Tibial artery (tissue), 4 donors: Measurements from ENCODE around the gene PRKD2.

Source experiments
- DNase-seq, 2 donors: peaks; one replicate each; pipeline ENCODE4 v3.0.0-alpha.2; 2019
- H3K27ac ChIP-seq, 2 donors: fragments of 200-600 bp; sonication (generic) in 1 of 2; 1 replicate in 1 of 2; 2 replicates in 1 of 2; pipeline ENCODE4 v1.5.1; 2018 to 2019; ENCODE audit warnings: mild to moderate bottlenecking in 1 of 2
- H3K27me3 ChIP-seq, 2 donors: fragments of 200-600 bp; sonication (generic) in 1 of 2; one replicate each; pipeline versions ENCODE4 v1.5.1 to v1.6.0; 2016 to 2019
- H3K36me3 ChIP-seq, 3 donors: fragments of 200-600 bp; sonication (generic) in 2 of 3; one replicate each; pipeline ENCODE4 v1.5.1; 2016 to 2019; ENCODE audit warnings: mild to moderate bottlenecking in 2 of 3
- H3K4me1 ChIP-seq, 4 donors: fragments of 200-600 bp; sonication (generic) in 2 of 4; 1 replicate in 3 of 4; 2 replicates in 1 of 4; pipeline ENCODE4 v1.5.1; 2016 to 2019
- H3K4me3 ChIP-seq, 2 donors: fragments of 200-600 bp; sonication (generic) in 1 of 2; 1 replicate in 1 of 2; 2 replicates in 1 of 2; pipeline ENCODE4 v1.5.1; 2018 to 2019; ENCODE audit warnings: mild to moderate bottlenecking in 2 of 2
- H3K9me3 ChIP-seq, 3 donors: fragments of 200-600 bp; sonication (generic) in 1 of 3; one replicate each; pipeline ENCODE4 v1.5.1; 2016 to 2019
- intact Hi-C: fragments of 100-400 bp; cut with DNase I; formaldehyde crosslinking; loops from one replicate; pipeline ENCODE4 v1.15.0; 2023; ENCODE audit warnings: low total_unique reads
- TF ChIP-seq, protein P1 (sequence below), 2 experiments: fragments of 200-600 bp in 1 of 2; fragments of 450-650 bp in 1 of 2; IDR thresholded peaks; one replicate each; pipeline ENCODE4 v1.5.1; 2017 to 2019; ENCODE audit warnings: antibody characterized with exemption in 2 of 2, mild to moderate bottlenecking in 1 of 2, moderate library complexity in 1 of 2

Gene PRKD2

DNA sequence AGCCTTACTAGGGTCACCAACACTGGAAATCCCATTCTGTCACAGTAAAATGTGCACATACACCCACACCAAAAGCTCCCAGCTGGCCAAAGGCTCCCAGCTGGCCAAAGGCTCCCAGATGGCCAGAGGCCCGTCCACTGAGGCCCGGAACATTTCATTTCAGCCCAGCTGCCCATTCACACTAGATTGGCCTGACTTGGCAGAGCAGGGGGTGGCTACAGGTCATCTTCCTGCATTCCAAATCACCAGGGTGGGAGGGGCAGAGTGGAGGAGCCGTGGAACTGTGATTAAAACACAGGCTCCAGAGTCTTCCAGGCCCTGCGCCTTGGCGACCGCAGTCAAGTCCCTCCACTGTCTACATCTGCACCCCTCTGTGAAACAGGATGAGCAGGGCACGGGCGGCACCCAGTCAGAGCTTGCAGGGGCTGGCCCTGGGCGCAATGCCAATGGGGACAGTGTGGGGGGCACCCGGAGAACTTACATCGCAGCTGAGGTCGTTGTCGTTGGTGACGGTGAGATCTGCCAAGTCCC, 10.1 kb upstream of the PRKD2 start:
- Histone ChIP-seq H3K9me3 (no peaks in the 10 kb centered on the region), H3K4me3 (no peak overlapping the region), H3K36me3 (peaks cover 70 to 100% (median 93%) of the 10 kb centered on the region in 3 donors), H3K27ac (no peak overlapping the region), H3K4me1 (peaks cover 0 to 10% (median 0%) of the 10 kb centered on the region in 4 donors), H3K27me3 (no peaks in the 10 kb centered on the region)
- DNase-seq: no peak
- intact Hi-C loops: no loop called here
- TF ChIP-seq, protein P1, sequence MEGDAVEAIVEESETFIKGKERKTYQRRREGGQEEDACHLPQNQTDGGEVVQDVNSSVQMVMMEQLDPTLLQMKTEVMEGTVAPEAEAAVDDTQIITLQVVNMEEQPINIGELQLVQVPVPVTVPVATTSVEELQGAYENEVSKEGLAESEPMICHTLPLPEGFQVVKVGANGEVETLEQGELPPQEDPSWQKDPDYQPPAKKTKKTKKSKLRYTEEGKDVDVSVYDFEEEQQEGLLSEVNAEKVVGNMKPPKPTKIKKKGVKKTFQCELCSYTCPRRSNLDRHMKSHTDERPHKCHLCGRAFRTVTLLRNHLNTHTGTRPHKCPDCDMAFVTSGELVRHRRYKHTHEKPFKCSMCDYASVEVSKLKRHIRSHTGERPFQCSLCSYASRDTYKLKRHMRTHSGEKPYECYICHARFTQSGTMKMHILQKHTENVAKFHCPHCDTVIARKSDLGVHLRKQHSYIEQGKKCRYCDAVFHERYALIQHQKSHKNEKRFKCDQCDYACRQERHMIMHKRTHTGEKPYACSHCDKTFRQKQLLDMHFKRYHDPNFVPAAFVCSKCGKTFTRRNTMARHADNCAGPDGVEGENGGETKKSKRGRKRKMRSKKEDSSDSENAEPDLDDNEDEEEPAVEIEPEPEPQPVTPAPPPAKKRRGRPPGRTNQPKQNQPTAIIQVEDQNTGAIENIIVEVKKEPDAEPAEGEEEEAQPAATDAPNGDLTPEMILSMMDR (IDR thresholded peaks at IDR 0.05): no peak

DNA sequence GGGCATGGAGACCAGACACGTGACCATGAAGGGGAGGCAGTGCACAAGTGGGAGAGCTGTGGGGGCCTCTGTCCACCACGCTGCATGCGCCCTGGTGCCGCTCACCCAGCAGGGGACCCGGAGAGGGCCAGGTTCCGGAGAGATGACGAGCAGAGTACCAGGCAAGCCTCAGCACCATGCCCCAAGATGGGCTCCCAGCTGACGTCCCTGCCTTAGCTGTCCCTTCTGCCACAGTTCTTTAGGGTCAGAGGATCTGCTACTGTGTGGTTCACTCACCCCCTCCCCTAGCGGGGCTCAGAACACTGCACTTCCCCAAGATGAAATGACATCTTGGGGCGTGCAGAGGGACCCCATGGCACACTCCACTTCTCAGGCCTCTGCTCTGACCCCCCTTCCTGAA, 9.6 kb upstream of the PRKD2 start:
- Histone ChIP-seq H3K27ac (no peak overlapping the region), H3K9me3 (no peaks in the 10 kb centered on the region), H3K27me3 (no peaks in the 10 kb centered on the region), H3K4me1 (peaks cover 0 to 8% (median 0%) of the 10 kb centered on the region in 4 donors), H3K36me3 (peaks cover 74 to 100% (median 93%) of the 10 kb centered on the region in 3 donors), H3K4me3 (no peak overlapping the region)
- intact Hi-C loops: no loop called here
- DNase-seq: no peak
- TF ChIP-seq, protein P1 (IDR thresholded peaks at IDR 0.05): no peak

DNA sequence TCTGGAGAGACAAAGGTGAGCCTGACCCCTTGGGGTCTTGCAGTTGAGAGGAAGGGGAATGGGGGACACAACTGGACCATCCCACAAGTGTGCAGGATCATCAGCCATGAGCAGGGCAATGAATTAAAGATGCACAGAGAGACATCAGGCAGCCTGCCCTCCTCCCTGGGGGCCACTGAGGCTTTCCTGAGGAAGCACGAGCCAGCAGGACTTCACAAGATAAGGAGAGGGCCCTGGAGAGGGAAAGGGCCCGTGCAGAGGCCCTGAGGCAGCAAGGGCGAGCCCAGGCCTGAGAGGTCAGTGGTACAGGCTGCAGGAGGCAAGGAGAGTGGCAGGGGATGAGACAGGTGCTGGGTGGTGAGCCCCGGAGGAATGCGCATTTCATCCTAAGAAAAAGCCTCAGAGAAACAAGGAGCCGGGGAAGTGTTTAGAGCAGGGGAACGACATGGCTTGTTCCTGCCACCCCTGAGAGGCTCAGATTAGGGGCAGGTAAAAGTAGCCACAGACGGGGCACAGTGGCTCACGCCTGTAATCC, 9.0 kb upstream of the PRKD2 start:
- H3K27me3 ChIP-seq: no peaks in the 10 kb centered on the region
- TF ChIP-seq, protein P1 (IDR thresholded peaks at IDR 0.05): no peak
- H3K36me3 ChIP-seq: peaks cover 72 to 100% (median 97%) of the 10 kb centered on the region in 3 donors
- H3K27ac ChIP-seq: no peak overlapping the region
- no peak for DNase-seq
- no peaks in the 10 kb centered on the region for H3K9me3 ChIP-seq
- no peak overlapping the region for H3K4me3 ChIP-seq
- intact Hi-C loops: no loop called here
- peaks cover 0 to 5% (median 0%) of the 10 kb centered on the region in 4 donors for H3K4me1 ChIP-seq

DNA sequence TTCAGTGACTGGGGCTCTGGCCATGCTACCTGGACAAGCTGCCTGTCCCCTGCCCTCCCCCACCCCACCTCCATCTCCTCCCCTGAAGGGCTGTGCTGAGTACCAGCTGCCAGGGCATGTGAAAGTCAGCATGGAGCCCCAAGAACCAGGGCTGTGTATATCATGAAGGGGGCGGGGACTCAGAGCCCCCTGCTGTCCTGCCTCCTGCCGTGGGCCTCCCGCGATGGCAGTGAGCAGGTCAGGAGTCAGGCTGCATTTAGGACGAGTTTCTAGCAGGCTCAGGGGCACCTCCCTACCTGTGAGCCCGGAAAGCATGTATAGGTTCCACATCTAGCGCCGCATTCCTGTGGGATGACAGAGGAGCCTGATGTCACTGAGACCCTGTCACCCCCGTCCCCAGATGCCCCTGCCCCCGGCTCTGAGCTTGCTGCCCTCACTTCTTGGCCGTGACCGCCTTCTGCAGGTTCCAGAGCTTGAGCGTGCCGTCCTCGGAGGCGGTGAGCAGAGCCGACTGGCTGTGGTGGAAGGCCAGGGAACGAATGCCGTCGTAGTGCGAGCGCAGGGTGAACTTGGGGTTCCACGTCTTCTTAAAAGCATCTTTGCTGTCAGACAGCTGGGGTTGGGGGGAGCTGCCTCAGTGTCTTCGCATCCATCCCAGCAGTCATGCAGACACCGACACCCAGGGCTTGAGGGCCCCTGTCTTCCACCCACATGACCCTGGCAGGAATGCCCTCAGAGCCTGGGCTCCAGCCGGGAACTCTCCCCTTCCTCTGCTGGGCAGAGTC, 8.3 kb upstream of the PRKD2 start:
- Histone ChIP-seq H3K4me3 (no peak overlapping the region), H3K4me1 (peaks cover 0 to 5% (median 0%) of the 10 kb centered on the region in 4 donors), H3K27ac (no peak overlapping the region), H3K36me3 (peaks cover 65 to 100% (median 97%) of the 10 kb centered on the region in 3 donors), H3K27me3 (no peaks in the 10 kb centered on the region), H3K9me3 (no peaks in the 10 kb centered on the region)
- no peak for DNase-seq
- intact Hi-C loops: no loop called here
- TF ChIP-seq, protein P1 (IDR thresholded peaks at IDR 0.05): no peak

DNA sequence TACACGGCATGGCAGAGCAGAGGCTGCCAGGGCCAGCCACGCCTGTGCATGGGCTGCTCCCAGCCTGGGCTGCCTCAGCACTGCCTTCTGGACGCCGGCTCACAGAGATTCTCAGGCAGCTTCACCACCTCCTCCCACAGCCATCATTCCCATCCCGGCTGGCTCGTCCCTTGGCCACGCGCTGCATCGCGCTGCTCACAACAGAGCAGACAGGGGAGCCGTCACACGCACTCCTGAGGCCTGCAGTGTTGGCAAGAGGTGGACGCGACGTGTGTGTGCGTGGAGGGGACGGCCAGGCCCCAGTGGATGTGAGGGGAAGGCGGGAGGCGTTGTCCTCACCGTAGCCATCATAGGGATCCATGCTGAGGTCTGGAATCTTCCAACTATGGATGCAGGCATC, 7.6 kb upstream of the PRKD2 start:
- Histone ChIP-seq H3K4me1 (peaks cover 0 to 5% (median 0%) of the 10 kb centered on the region in 4 donors), H3K36me3 (peaks cover 59 to 100% (median 96%) of the 10 kb centered on the region in 3 donors), H3K4me3 (no peak overlapping the region), H3K27me3 (no peaks in the 10 kb centered on the region), H3K9me3 (no peaks in the 10 kb centered on the region), H3K27ac (no peak overlapping the region)
- no peak for DNase-seq
- intact Hi-C loops: no loop called here
- TF ChIP-seq, protein P1 (IDR thresholded peaks at IDR 0.05): no peak
